Esophagus (tissue), 2 donors: ENCODE data around the gene RBM33. TPM values are rescaled to one million over a fixed set of nuclear protein-coding genes. Genes with fewer than 3 reads are reported as not detected.

Experiments used
- H3K27ac ChIP-seq, 2 donors: one replicate each; pipeline ENCODE4 v1.5.1; 2013; ENCODE audit warnings: low read depth in 2 of 2, mild to moderate bottlenecking in 2 of 2, inconsistent platforms in 1 of 2, low read length in 1 of 2, moderate library complexity in 1 of 2
- H3K27me3 ChIP-seq, 2 donors: one replicate each; pipeline ENCODE4 v1.6.1; 2013; ENCODE audit warnings: low read length in 2 of 2, control low read depth in 1 of 2, mild to moderate bottlenecking in 1 of 2; ENCODE audit not compliant: insufficient read depth in 2 of 2, control insufficient read depth in 1 of 2
- H3K36me3 ChIP-seq, 2 donors: one replicate each; pipeline ENCODE4 v1.6.1; 2013; ENCODE audit warnings: low read length in 1 of 2; ENCODE audit not compliant: control insufficient read depth in 2 of 2, insufficient read depth in 2 of 2
- H3K4me1 ChIP-seq, 2 donors: one replicate each; pipeline ENCODE4 v1.6.1; 2013; ENCODE audit warnings: low read length in 1 of 2; ENCODE audit not compliant: control insufficient read depth in 2 of 2, insufficient read depth in 2 of 2
- H3K4me3 ChIP-seq, 2 donors: one replicate each; pipeline ENCODE4 v1.5.1; 2013; ENCODE audit warnings: low read length in 2 of 2, mild to moderate bottlenecking in 2 of 2, low read depth in 1 of 2, moderate library complexity in 1 of 2
- H3K9me3 ChIP-seq, 2 donors: one replicate each; pipeline ENCODE4 v1.6.1; 2013; ENCODE audit warnings: mild to moderate bottlenecking in 2 of 2, low read depth in 1 of 2, low read length in 1 of 2, moderate library complexity in 1 of 2; ENCODE audit not compliant: control insufficient read depth in 2 of 2, insufficient read depth in 1 of 2
- WGBS, 2 donors: extraction: QIAGEN DNeasy Blood & Tissue Kit; methylation state at CpG; one replicate each; pipeline ENCODE4 v1.1.7; 2013; 5-methylcytosine and 5-hydroxymethylcytosine counted together
- polyA plus RNA-seq, 2 donors: library from polyadenylated mRNA; stranded (reverse); fragments of 200-250 nt; gene quantifications; one replicate each; pipeline ENCODE4 v1.2.3, GENCODE V29; 2013
- donor health status: healthy with polysubstance abuse.
- donor health status: Bipolar disorder and iron deficiency.

Gene RBM33
- polyA plus RNA-seq, 2 donors, result 11.6 to 25.6 TPM

- H3K27me3 ChIP-seq, result no peaks in the 10 kb centered on the region
- H3K4me3 ChIP-seq, result no peak overlapping the region
- no peaks in the 10 kb centered on the region for H3K9me3 ChIP-seq
- WGBS, 2 donors, result 84 to 87% methylated on average over 3 of the region's 3 CpGs
- peaks cover 8 to 14% of the 10 kb centered on the region in 2 donors for H3K36me3 ChIP-seq
- peaks cover 0 to 3% of the 10 kb centered on the region in 2 donors for H3K4me1 ChIP-seq
- H3K27ac ChIP-seq, result no peak overlapping the region
Measured at GRCh38 chr7:155735442-155736115, 91.1 kb downstream of the RBM33 start.

GRCh38 chr7:155737590-155737989 is 93.1 kb downstream of the RBM33 start:
- 83 to 87% methylated on average over 4 of the region's 4 CpGs for whole genome bisulfite sequencing, 2 donors
- Histone ChIP-seq H3K4me3 (no peak overlapping the region), H3K36me3 (peaks cover 8 to 15% of the 10 kb centered on the region in 2 donors)

GRCh38 chr7:155738104-155738503 is 93.6 kb downstream of the RBM33 start:
- Histone ChIP-seq H3K27ac (no peak overlapping the region), H3K4me1 (peaks cover 0 to 3% of the 10 kb centered on the region in 2 donors), H3K36me3 (peaks cover 8 to 16% of the 10 kb centered on the region in 2 donors), H3K9me3 (no peaks in the 10 kb centered on the region), H3K4me3 (no peak overlapping the region), H3K27me3 (no peaks in the 10 kb centered on the region)
- WGBS, 2 donors, result 76 to 80% methylated on average over 10 of the region's 10 CpGs

More at GRCh38 chr7:155737590-155737989, 93.1 kb downstream of the RBM33 start:
- no peaks in the 10 kb centered on the region for H3K27me3 ChIP-seq
- H3K4me1 ChIP-seq, result peaks cover 0 to 3% of the 10 kb centered on the region in 2 donors
- H3K9me3 ChIP-seq, result no peaks in the 10 kb centered on the region
- H3K27ac ChIP-seq, result no peak overlapping the region

GRCh38 chr7:155738652-155739537 is 94.4 kb downstream of the RBM33 start:
- H3K4me1 ChIP-seq, result peaks cover 0 to 2% of the 10 kb centered on the region in 2 donors
- H3K9me3 ChIP-seq, result no peaks in the 10 kb centered on the region
- H3K4me3 ChIP-seq, result no peak overlapping the region
- 68 to 69% methylated on average over 13 of the region's 13 CpGs for WGBS, 2 donors
- H3K27me3 ChIP-seq, result no peaks in the 10 kb centered on the region
- H3K36me3 ChIP-seq, result peaks cover 8 to 20% of the 10 kb centered on the region in 2 donors
- no peak overlapping the region for H3K27ac ChIP-seq

GRCh38 chr7:155739538-155740143 is 95.2 kb downstream of the RBM33 start:
- no peak overlapping the region for H3K27ac ChIP-seq
- H3K4me3 ChIP-seq, result no peak overlapping the region
- H3K36me3 ChIP-seq, result peaks cover 8 to 20% of the 10 kb centered on the region in 2 donors
- no peaks in the 10 kb centered on the region for H3K9me3 ChIP-seq
- no peaks in the 10 kb centered on the region for H3K27me3 ChIP-seq
- no peaks in the 10 kb centered on the region for H3K4me1 ChIP-seq
- WGBS, 2 donors, result 86 to 91% methylated on average over 16 to 19 of the region's 19 CpGs

- Histone ChIP-seq H3K27ac (no peak overlapping the region), H3K4me3 (no peak overlapping the region), H3K27me3 (no peaks in the 10 kb centered on the region), H3K9me3 (no peaks in the 10 kb centered on the region), H3K36me3 (peaks cover 8 to 30% of the 10 kb centered on the region in 2 donors), H3K4me1 (no peaks in the 10 kb centered on the region)
- WGBS, 2 donors, result 63 to 70% methylated on average over 8 of the region's 8 CpGs
Measured at GRCh38 chr7:155741082-155741481, 96.6 kb downstream of the RBM33 start.

GRCh38 chr7:155741805-155742204 is 97.3 kb downstream of the RBM33 start:
- WGBS, 2 donors, result 94% methylated on average over 16 of the region's 16 CpGs
- peaks cover 8 to 30% of the 10 kb centered on the region in 2 donors for H3K36me3 ChIP-seq

GRCh38 chr7:155743177-155743576 is 98.7 kb downstream of the RBM33 start:
- Histone ChIP-seq H3K27ac (no peak overlapping the region), H3K27me3 (no peaks in the 10 kb centered on the region), H3K4me1 (no peaks in the 10 kb centered on the region), H3K4me3 (no peak overlapping the region), H3K9me3 (no peaks in the 10 kb centered on the region), H3K36me3 (peaks cover 4 to 25% of the 10 kb centered on the region in 2 donors)
- 91 to 92% methylated on average over 4 of the region's 4 CpGs for WGBS, 2 donors

More at GRCh38 chr7:155741805-155742204, 97.3 kb downstream of the RBM33 start:
- Histone ChIP-seq H3K27ac (no peak overlapping the region), H3K9me3 (no peaks in the 10 kb centered on the region), H3K4me1 (no peaks in the 10 kb centered on the region), H3K27me3 (no peaks in the 10 kb centered on the region), H3K4me3 (no peak overlapping the region)

GRCh38 chr7:155744971-155745683 is 100.7 kb downstream of the RBM33 start:
- no peak overlapping the region for H3K27ac ChIP-seq
- H3K36me3 ChIP-seq, result peaks cover 0 to 20% of the 10 kb centered on the region in 2 donors
- 82 to 89% methylated on average over 17 of the region's 17 CpGs for WGBS, 2 donors
- H3K4me3 ChIP-seq, result no peak overlapping the region
- no peaks in the 10 kb centered on the region for H3K4me1 ChIP-seq
- no peaks in the 10 kb centered on the region for H3K9me3 ChIP-seq
- H3K27me3 ChIP-seq, result no peaks in the 10 kb centered on the region
